Coronary artery (tissue), 2 donors: ENCODE measurements around the gene BACH2.

ENCODE experiments used
- DNase-seq: peaks from one replicate; pipeline ENCODE4 v3.0.0-alpha.2; 2017; ENCODE audit warnings: low spot score
- H3K27ac ChIP-seq, 2 donors: fragments of 200-600 bp; sonication (generic); one replicate each; pipeline ENCODE4 v1.5.1; 2016 to 2019
- H3K4me3 ChIP-seq: fragments of 200-600 bp; sonication (generic); 2 replicates; pipeline ENCODE4 v1.5.1; 2016; ENCODE audit warnings: mild to moderate bottlenecking, moderate library complexity
- TF ChIP-seq, protein P1 (sequence below): fragments of 200-600 bp; sonication (generic); IDR thresholded peaks from one replicate; pipeline ENCODE4 v1.5.1; 2019; ENCODE audit warnings: antibody characterized with exemption

BACH2 gene

DNA sequence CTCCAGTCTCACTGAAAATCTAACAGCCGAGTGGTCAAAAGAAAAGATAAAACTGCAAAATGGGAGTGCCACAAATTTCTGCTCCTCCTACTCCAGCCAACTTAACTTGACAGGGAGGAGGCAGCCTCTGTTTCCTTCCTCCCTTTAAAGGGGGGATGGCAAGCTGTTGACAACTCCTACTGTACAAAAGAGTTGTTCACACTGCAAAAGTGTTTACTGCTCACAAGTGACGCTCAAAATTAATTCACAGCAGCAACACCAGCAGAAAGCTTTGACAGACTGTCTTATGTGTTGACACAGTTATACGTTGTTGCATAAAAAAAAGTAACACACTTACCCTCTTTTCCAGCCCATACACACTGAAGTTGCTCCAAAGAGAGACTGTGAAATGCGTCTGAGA lies 169.8 kb downstream of the BACH2 start:
- no peak overlapping the region for H3K4me3 ChIP-seq
- H3K27ac ChIP-seq = no peak overlapping the region
- TF ChIP-seq, protein P1, sequence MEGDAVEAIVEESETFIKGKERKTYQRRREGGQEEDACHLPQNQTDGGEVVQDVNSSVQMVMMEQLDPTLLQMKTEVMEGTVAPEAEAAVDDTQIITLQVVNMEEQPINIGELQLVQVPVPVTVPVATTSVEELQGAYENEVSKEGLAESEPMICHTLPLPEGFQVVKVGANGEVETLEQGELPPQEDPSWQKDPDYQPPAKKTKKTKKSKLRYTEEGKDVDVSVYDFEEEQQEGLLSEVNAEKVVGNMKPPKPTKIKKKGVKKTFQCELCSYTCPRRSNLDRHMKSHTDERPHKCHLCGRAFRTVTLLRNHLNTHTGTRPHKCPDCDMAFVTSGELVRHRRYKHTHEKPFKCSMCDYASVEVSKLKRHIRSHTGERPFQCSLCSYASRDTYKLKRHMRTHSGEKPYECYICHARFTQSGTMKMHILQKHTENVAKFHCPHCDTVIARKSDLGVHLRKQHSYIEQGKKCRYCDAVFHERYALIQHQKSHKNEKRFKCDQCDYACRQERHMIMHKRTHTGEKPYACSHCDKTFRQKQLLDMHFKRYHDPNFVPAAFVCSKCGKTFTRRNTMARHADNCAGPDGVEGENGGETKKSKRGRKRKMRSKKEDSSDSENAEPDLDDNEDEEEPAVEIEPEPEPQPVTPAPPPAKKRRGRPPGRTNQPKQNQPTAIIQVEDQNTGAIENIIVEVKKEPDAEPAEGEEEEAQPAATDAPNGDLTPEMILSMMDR = no peak
- no peak for DNase-seq

DNA sequence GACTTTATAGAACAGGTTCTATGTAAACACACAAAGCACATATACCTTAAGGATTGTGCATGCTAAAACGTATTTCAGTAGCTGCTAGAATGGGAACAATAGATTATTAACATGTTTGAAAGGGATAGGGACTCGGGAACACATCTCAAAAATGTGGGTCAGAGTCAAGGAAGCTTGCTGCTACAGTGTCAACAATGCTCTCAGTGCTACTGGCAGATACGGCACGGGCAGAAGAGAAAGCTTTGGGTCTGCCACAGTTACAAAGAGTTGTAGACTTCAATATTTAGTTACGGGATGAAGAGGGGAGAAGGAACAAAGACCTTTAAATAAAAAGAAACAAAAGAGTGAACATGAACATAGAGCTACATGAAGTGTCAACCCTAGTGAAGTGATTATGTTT lies 170.5 kb downstream of the BACH2 start:
- Histone ChIP-seq H3K27ac (no peak overlapping the region), H3K4me3 (no peak overlapping the region)
- TF ChIP-seq, protein P1 = no peak

DNA sequence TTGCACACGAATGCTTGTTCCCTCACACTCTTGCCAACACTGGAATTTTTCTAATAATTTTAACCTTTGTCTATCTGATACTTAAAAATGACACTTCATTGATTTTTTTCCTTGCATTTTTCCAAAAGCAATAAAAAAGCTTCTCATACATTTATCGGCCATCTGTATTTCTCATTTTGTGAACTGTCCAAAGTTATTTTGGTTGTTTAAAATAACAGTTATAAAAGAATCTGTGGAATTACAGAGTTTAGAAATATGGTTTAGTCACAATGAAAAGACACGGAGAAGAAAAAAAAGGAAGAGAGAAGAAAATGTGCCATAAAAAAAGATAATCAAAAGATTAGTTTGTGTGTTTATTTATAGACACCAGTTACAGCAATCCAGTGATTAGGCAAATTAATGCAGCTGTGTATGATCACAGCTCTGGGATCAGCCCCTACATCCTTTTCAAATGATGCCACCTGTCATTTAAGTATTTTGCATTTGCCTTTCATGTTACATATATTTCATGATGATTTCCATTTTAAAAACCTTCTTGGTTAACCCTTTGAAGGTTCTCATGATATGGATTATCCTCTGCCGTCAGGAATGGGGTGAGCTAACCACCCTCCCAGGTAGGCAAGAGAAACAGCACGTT lies 171.7 kb downstream of the BACH2 start:
- Histone ChIP-seq H3K27ac (no peak overlapping the region), H3K4me3 (no peak overlapping the region)
- no peak for DNase-seq
- TF ChIP-seq, protein P1 = no peak

More for the DNA sequence above, 170.5 kb downstream of the BACH2 start:
- no peak for DNase-seq

DNA sequence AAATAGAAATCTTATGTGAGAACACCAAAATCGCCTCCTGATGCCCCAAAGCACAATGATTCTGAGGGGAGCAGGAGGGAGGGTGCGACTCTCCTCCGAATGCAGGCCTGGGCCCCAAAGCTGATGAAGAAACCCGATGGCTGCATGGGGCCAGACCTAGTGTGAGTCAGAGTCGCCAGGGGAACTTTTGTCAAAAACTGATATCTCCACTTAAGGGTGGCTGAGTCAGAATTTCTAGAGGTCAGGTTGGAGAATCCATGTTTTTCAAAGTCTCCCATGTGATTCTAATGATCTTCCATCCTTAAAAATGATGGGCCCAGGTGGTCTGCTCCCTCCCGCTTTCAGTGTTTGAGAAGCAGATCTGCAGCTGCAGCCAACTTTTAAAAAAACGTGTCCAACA lies 172.8 kb downstream of the BACH2 start:
- TF ChIP-seq, protein P1 = no peak
- no peak for DNase-seq
- no peak overlapping the region for H3K27ac ChIP-seq
- no peak overlapping the region for H3K4me3 ChIP-seq

DNA sequence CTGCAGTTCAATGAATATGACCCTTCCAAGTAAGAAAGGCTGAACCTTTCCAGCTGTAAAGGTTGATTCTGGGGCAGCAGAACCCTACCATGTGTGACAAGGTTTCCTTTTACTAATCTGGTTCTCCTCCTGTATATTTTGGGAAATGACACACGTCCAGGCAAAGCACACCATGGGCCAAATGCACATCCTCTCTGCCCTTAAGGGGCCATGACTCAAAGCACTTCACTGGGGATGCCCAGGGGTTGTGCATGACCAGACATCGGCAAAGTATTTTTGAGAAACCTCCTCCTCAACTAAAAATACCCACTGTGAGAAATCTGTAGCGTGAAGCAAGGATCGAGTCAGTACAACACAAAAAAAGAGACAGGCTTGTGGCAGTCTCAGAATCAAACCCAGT lies 174.7 kb downstream of the BACH2 start:
- TF ChIP-seq, protein P1 = no peak
- DNase-seq = no peak
- Histone ChIP-seq H3K4me3 (no peak overlapping the region), H3K27ac (no peak overlapping the region)

DNA sequence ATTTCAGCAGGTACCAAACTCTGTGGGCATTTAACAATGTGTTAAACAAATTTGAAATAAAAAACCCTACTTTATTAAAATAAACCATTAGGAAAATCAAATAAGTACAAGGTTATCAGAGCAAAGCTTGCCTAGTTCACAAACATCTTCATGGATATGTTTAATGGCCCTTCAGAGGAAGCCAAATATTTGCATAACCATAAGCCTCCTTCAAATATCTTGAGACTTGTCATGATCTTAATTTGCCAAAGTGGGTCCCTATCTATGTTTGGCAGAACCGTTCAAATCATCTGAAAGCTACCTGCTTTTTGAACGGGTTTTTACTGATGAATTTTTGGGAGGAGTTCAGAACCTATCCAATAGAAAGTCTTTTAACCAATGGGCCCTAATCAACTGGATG lies 176.3 kb downstream of the BACH2 start:
- H3K4me3 ChIP-seq = no peak overlapping the region
- no peak for DNase-seq
- TF ChIP-seq, protein P1 = no peak
- no peak overlapping the region for H3K27ac ChIP-seq

DNA sequence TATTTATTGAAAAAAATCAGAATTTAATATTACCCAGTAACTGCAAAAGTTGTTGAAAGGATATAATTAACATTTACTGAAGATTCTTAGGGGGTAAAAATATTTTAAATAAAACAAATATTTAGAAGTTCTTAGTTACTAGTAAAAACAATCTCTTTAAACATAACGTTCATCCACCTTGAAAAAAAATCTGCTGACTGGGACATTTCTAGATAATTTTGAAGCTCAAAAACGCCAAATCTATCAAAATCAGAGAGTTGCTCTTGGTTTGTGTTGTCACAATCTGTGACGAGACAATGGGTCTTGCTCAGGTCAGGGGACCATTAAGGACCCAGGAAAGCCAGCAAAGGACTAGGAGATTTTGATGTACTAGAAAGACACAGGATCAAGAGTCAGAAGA lies 177.0 kb downstream of the BACH2 start:
- DNase-seq = no peak
- Histone ChIP-seq H3K4me3 (no peak overlapping the region), H3K27ac (no peak overlapping the region)
- TF ChIP-seq, protein P1 = no peak
